M059J (cell line): Measurements from ENCODE around the gene C20orf96. TPM values are rescaled to one million over a fixed set of nuclear protein-coding genes. Genes with fewer than 3 reads are reported as not detected.
"Not testable (repeated sequence)": the region's sequence is repeated elsewhere in the genome, so short reads cannot be mapped to it uniquely, and the experiment has no call there.

Experiments used
- DNase-seq: peaks from one replicate; pipeline ENCODE4 v3.0.0-alpha.2; 2012; ENCODE audit warnings: low read depth
- total RNA-seq: library from RNA; depleted of rRNA; stranded (reverse); fragments of >200 nt; shearing (Covaris generic); gene quantifications from 2 replicates; pipeline ENCODE4 v1.2.3, GENCODE V29; 2014; rRNA removed

The C20orf96 gene
- total RNA-seq, 1 experiment from 2014 or later: 2.2 TPM

GRCh38 chr20:237489-237888, 53.1 kb downstream of the C20orf96 start:
- DNase-seq: no peak

- peak; percentile 49 for DNase-seq
Measured at GRCh38 chr20:235891-236290, 54.7 kb downstream of the C20orf96 start.

GRCh38 chr20:227439-228105, 63.0 kb downstream of the C20orf96 start:
- DNase-seq: no peak

GRCh38 chr20:226958-227357, 63.6 kb downstream of the C20orf96 start, which contains the start of gene DEFB129:
TSS of gene DEFB129 (plus strand) at chr20:227258. CDS start at chr20:227289, 31 bp downstream.
- DNase-seq: no peak

- not testable (repeated sequence) for DNase-seq
Measured at GRCh38 chr20:225879-226278, 64.7 kb downstream of the C20orf96 start.

- no peak for DNase-seq
Measured at GRCh38 chr20:221258-221830, 69.2 kb downstream of the C20orf96 start.

Other genes starting within 250 kb of the C20orf96 start
- not detected in 2 replicates for gene DEFB125, start 203.1 kb downstream of the C20orf96 start, total RNA-seq
- gene DEFB126, start 148.2 kb downstream of the C20orf96 start, total RNA-seq: not detected in 2 replicates
- not detected in 2 replicates for gene DEFB127, start 133.3 kb downstream of the C20orf96 start, total RNA-seq
- gene DEFB128, start 101.0 kb downstream of the C20orf96 start, total RNA-seq: not detected in 2 replicates
- gene DEFB129, start 63.5 kb downstream of the C20orf96 start, total RNA-seq: 1.1 and 4.7 TPM in 2 replicates
- 0.05 TPM in 1 of 2 replicates, not detected in the other for gene DEFB132, start 33.0 kb downstream of the C20orf96 start, total RNA-seq
- 12.7 and 16.9 TPM in 2 replicates for gene ZCCHC3, start 6.8 kb upstream of the C20orf96 start, total RNA-seq
- gene SOX12, start 34.8 kb upstream of the C20orf96 start, total RNA-seq: 5.1 and 16.5 TPM in 2 replicates
- 102 and 149 TPM in 2 replicates for gene NRSN2, start 56.4 kb upstream of the C20orf96 start, total RNA-seq
- 34.1 and 35.5 TPM in 2 replicates for gene TRIB3, start 90.0 kb upstream of the C20orf96 start, total RNA-seq
- gene RBCK1, start 117.5 kb upstream of the C20orf96 start, total RNA-seq: 132 and 155 TPM in 2 replicates
- gene TBC1D20, start 171.8 kb upstream of the C20orf96 start, total RNA-seq: 42.4 and 53.2 TPM in 2 replicates